ENCODE data around the gene CCDC27.

The CCDC27 gene

GRCh38 chr1:3738943-3739342, 13.3 kb upstream of the CCDC27 start:
- no peaks in the 10 kb centered on the region for H3K9me3 ChIP-seq (ENCODE audit: control insufficient read depth, insufficient read depth, low read length)
- H3K36me3 ChIP-seq (ENCODE audit: control insufficient read depth, low read length): no peaks in the 10 kb centered on the region
- H4K20me1 ChIP-seq (ENCODE audit: control insufficient read depth, insufficient read depth, low read depth, low read length): no peaks in the 10 kb centered on the region
- no peaks in the 10 kb centered on the region for H3F3A ChIP-seq (ENCODE audit: control insufficient read depth, insufficient read depth)
- no peak overlapping the region for H3K4me2 ChIP-seq (ENCODE audit: low read length)
- H3K27me3 ChIP-seq (ENCODE audit: control insufficient read depth, low read length): no peaks in the 10 kb centered on the region
- no peaks in the 10 kb centered on the region for H3K9me2 ChIP-seq (replicated peaks; ENCODE audit: control insufficient read depth, low read length)
- TF ChIP-seq CTCF (IDR thresholded peaks at IDR 0.05; ENCODE audit: low read depth, low read length, poor library complexity, severe bottlenecking): no peak
- TF ChIP-seq EZH2phosphoT487 (IDR thresholded peaks at IDR 0.05; ENCODE audit: borderline replicate concordance, low read length): no peak
- no peaks in the 10 kb centered on the region for H3K79me2 ChIP-seq (ENCODE audit: control insufficient read depth, low read length)
- no peaks in the 10 kb centered on the region for H3K4me1 ChIP-seq (ENCODE audit: control insufficient read depth, low read length)
- no peak overlapping the region for H3K27ac ChIP-seq (ENCODE audit: low read depth, low read length)
- no peak overlapping the region for H3K4me3 ChIP-seq (ENCODE audit: low read length)

GRCh38 chr1:3740042-3740441, 12.2 kb upstream of the CCDC27 start:
- Histone ChIP-seq H3K9me2 (replicated peaks; ENCODE audit: control insufficient read depth, low read length) (no peaks in the 10 kb centered on the region), H4K20me1 (ENCODE audit: control insufficient read depth, insufficient read depth, low read depth, low read length) (no peaks in the 10 kb centered on the region), H3K79me2 (ENCODE audit: control insufficient read depth, low read length) (no peaks in the 10 kb centered on the region), H3K4me3 (ENCODE audit: low read length) (no peak overlapping the region), H3K27me3 (ENCODE audit: control insufficient read depth, low read length) (no peaks in the 10 kb centered on the region), H3K27ac (ENCODE audit: low read depth, low read length) (no peak overlapping the region), H3K4me2 (ENCODE audit: low read length) (no peak overlapping the region), H3K4me1 (ENCODE audit: control insufficient read depth, low read length) (no peaks in the 10 kb centered on the region), H3F3A (ENCODE audit: control insufficient read depth, insufficient read depth) (no peaks in the 10 kb centered on the region), H3K36me3 (ENCODE audit: control insufficient read depth, low read length) (no peaks in the 10 kb centered on the region), H3K9me3 (ENCODE audit: control insufficient read depth, insufficient read depth, low read length) (no peaks in the 10 kb centered on the region)
- TF ChIP-seq EZH2phosphoT487 (IDR thresholded peaks at IDR 0.05; ENCODE audit: borderline replicate concordance, low read length) (no peak), CTCF (IDR thresholded peaks at IDR 0.05; ENCODE audit: low read depth, low read length, poor library complexity, severe bottlenecking) (no peak)

GRCh38 chr1:3740752-3741151, 11.5 kb upstream of the CCDC27 start:
- Histone ChIP-seq H3K4me1 (ENCODE audit: control insufficient read depth, low read length) (no peaks in the 10 kb centered on the region), H3K4me2 (ENCODE audit: low read length) (no peak overlapping the region), H3K27me3 (ENCODE audit: control insufficient read depth, low read length) (no peaks in the 10 kb centered on the region), H3K9me2 (replicated peaks; ENCODE audit: control insufficient read depth, low read length) (no peaks in the 10 kb centered on the region), H3K27ac (ENCODE audit: low read depth, low read length) (no peak overlapping the region), H3K36me3 (ENCODE audit: control insufficient read depth, low read length) (no peaks in the 10 kb centered on the region), H3K9me3 (ENCODE audit: control insufficient read depth, insufficient read depth, low read length) (no peaks in the 10 kb centered on the region), H4K20me1 (ENCODE audit: control insufficient read depth, insufficient read depth, low read depth, low read length) (peaks cover 1% of the 10 kb centered on the region; the same call in 1 of the 2 replicates), H3K4me3 (ENCODE audit: low read length) (no peak overlapping the region), H3K79me2 (ENCODE audit: control insufficient read depth, low read length) (no peaks in the 10 kb centered on the region), H3F3A (ENCODE audit: control insufficient read depth, insufficient read depth) (no peaks in the 10 kb centered on the region)
- TF ChIP-seq CTCF (IDR thresholded peaks at IDR 0.05; ENCODE audit: low read depth, low read length, poor library complexity, severe bottlenecking): no peak
- TF ChIP-seq EZH2phosphoT487 (IDR thresholded peaks at IDR 0.05; ENCODE audit: borderline replicate concordance, low read length): no peak

All from DOHH2 (cell line).